HUES64 (cell line): ENCODE measurements around the gene RNASEH2C.
"Not testable (repeated sequence)": the region's sequence is repeated elsewhere in the genome, so short reads cannot be mapped to it uniquely, and the experiment has no call there.

Experiments used
- H3K27ac ChIP-seq: 2 replicates; pipeline ENCODE4 v1.7.0; 2013; ENCODE audit warnings: low read depth, low read length, inconsistent platforms
- H3K27me3 ChIP-seq: 2 replicates; pipeline ENCODE4 v1.6.1; 2013; ENCODE audit warnings: mild to moderate bottlenecking, low read length; ENCODE audit not compliant: insufficient read depth
- H3K36me3 ChIP-seq: 2 replicates; pipeline ENCODE4 v1.6.1; 2013; ENCODE audit warnings: mild to moderate bottlenecking, low read length; ENCODE audit not compliant: insufficient read depth
- H3K4me1 ChIP-seq: 2 replicates; pipeline ENCODE4 v1.6.1; 2013; ENCODE audit warnings: mild to moderate bottlenecking, low read length, moderate library complexity; ENCODE audit not compliant: insufficient read depth
- H3K4me3 ChIP-seq: 2 replicates; pipeline ENCODE4 v1.5.1; 2013; ENCODE audit warnings: mild to moderate bottlenecking, low read length, moderate library complexity
- H3K9ac ChIP-seq: 2 replicates; pipeline ENCODE4 v1.6.1; 2013; ENCODE audit warnings: mild to moderate bottlenecking, low read depth, low read length
- H3K9me3 ChIP-seq: 2 replicates; pipeline ENCODE4 v1.6.1; 2013; ENCODE audit warnings: low read depth, low read length; ENCODE audit not compliant: insufficient read depth
- WGBS: fragments of 150-250, 120-280 bp; methylation state at CpG from one replicate; pipeline ENCODE4 v1.1.7; 2013; ENCODE audit warnings: missing lambda C conversion rate; 5-methylcytosine and 5-hydroxymethylcytosine counted together

The RNASEH2C gene

GRCh38 chr11:65685981-65686380 lies 34.6 kb downstream of the RNASEH2C start:
- Histone ChIP-seq H3K9me3 (no peaks in the 10 kb centered on the region), H3K27me3 (no peaks in the 10 kb centered on the region), H3K27ac (no peak overlapping the region), H3K4me3 (no peak overlapping the region), H3K4me1 (no peaks in the 10 kb centered on the region), H3K9ac (no peak overlapping the region), H3K36me3 (no peaks in the 10 kb centered on the region)
- WGBS, result 82% methylated on average over 8 of the region's 8 CpGs

- WGBS, result 92% methylated on average over 6 of the region's 6 CpGs
- H3K9me3 ChIP-seq, H3K4me1 ChIP-seq, H3K27me3 ChIP-seq, H3K4me3 ChIP-seq, H3K36me3 ChIP-seq, H3K9ac ChIP-seq, H3K27ac ChIP-seq: not testable (repeated sequence)
Measured at GRCh38 chr11:65683480-65683879, 37.1 kb downstream of the RNASEH2C start.

- H3K9ac ChIP-seq, result no peak overlapping the region
- 85% methylated on average over 5 of the region's 5 CpGs for WGBS
Measured at GRCh38 chr11:65680192-65680743, 40.3 kb downstream of the RNASEH2C start.

GRCh38 chr11:65672982-65673381 lies 47.6 kb downstream of the RNASEH2C start:
- no peak overlapping the region for H3K9ac ChIP-seq
- no CpG with 5 or more reads among the region's 2 CpGs for WGBS

More at GRCh38 chr11:65680192-65680743, 40.3 kb downstream of the RNASEH2C start:
- Histone ChIP-seq H3K4me3 (no peak overlapping the region), H3K9me3 (no peaks in the 10 kb centered on the region), H3K36me3 (no peaks in the 10 kb centered on the region), H3K4me1 (no peaks in the 10 kb centered on the region), H3K27ac (no peak overlapping the region), H3K27me3 (no peaks in the 10 kb centered on the region)

GRCh38 chr11:65672180-65672860 lies 48.3 kb downstream of the RNASEH2C start:
- no peak overlapping the region for H3K27ac ChIP-seq
- no peaks in the 10 kb centered on the region for H3K36me3 ChIP-seq
- H3K9ac ChIP-seq, result no peak overlapping the region
- no peak overlapping the region for H3K4me3 ChIP-seq
- no peaks in the 10 kb centered on the region for H3K4me1 ChIP-seq
- H3K27me3 ChIP-seq, result no peaks in the 10 kb centered on the region
- no peaks in the 10 kb centered on the region for H3K9me3 ChIP-seq

More at GRCh38 chr11:65672982-65673381, 47.6 kb downstream of the RNASEH2C start:
- Histone ChIP-seq H3K36me3 (no peaks in the 10 kb centered on the region), H3K27me3 (no peaks in the 10 kb centered on the region), H3K4me1 (no peaks in the 10 kb centered on the region), H3K27ac (no peak overlapping the region), H3K9me3 (no peaks in the 10 kb centered on the region), H3K4me3 (no peak overlapping the region)
